SK-N-SH (cell line): ENCODE results near the gene EHD2. TPM values are rescaled to one million over a fixed set of nuclear protein-coding genes. Genes with fewer than 3 reads are reported as not detected.
A peak's percentile ranks its signal among the peaks of the same experiment; 100 is the strongest.

Experiments
- CTCF ChIA-PET: fragments of 300-600, 350-600 bp; formaldehyde crosslinking; extraction: SDS; loops from one replicate; lab custom pipeline; 2021; lab: Yijun Ruan, JAX
- POLR2A ChIA-PET: fragments of 350-600 bp; sonication (Branson Sonifier 250); formaldehyde crosslinking; extraction: SDS; loops from one replicate; lab custom pipeline; 2020; ENCODE audit warnings: antibody characterized with exemption, inconsistent platforms; lab: Yijun Ruan, JAX
- DNase-seq: peaks from one replicate; pipeline ENCODE4 v3.0.0; 2012
- H2AFZ ChIP-seq: fragments of 200-600 bp; sonication (generic); 2 replicates; pipeline ENCODE4 v1.8.1; 2016; ENCODE audit warnings: antibody characterized with exemption, mild to moderate bottlenecking, low read depth
- H3F3A ChIP-seq: fragments of 200-600 bp; sonication (generic); replicated peaks from 2 replicates; pipeline ENCODE3; 2016; ENCODE audit warnings: antibody characterized with exemption, mild to moderate bottlenecking; ENCODE audit not compliant: insufficient read depth
- H3K27ac ChIP-seq, 2 experiments: fragments of 200-500 bp in 1 of 2; fragments of 200-600 bp in 1 of 2; sonication (Bioruptor generic) in 1 of 2; sonication (generic), shearing (Covaris generic) in 1 of 2; 2 replicates each; pipeline versions ENCODE4 v1.5.1 to v1.6.1; 2014 to 2016; ENCODE audit warnings: low read depth in 2 of 2, inconsistent platforms in 1 of 2, low read length in 1 of 2, mild to moderate bottlenecking in 1 of 2, mixed read lengths in 1 of 2
- H3K27me3 ChIP-seq: fragments of 200-600 bp; sonication (generic), shearing (Covaris generic); 2 replicates; pipeline ENCODE4 v1.6.1; 2016; ENCODE audit warnings: mixed run types; ENCODE audit not compliant: insufficient read depth
- H3K36me3 ChIP-seq, 2 experiments: fragments of 200-500 bp in 1 of 2; fragments of 200-600 bp in 1 of 2; sonication (Bioruptor generic) in 1 of 2; sonication (generic) in 1 of 2; replicated peaks in 1 of 2; 2 replicates each; pipeline versions ENCODE3 to v1.5.1; 2014 to 2016; ENCODE audit warnings: low read length in 1 of 2, mild to moderate bottlenecking in 1 of 2; ENCODE audit not compliant: insufficient read depth in 2 of 2, control insufficient read depth in 1 of 2
- H3K4me1 ChIP-seq, 2 experiments: fragments of 200-500 bp in 1 of 2; fragments of 200-600 bp in 1 of 2; sonication (Bioruptor generic) in 1 of 2; sonication (generic), shearing (Covaris generic) in 1 of 2; 2 replicates each; pipeline versions ENCODE4 v1.5.1 to v1.6.1; 2014 to 2016; ENCODE audit warnings: low read depth in 1 of 2, low read length in 1 of 2, mixed run types in 1 of 2; ENCODE audit not compliant: insufficient read depth in 2 of 2, control insufficient read depth in 1 of 2
- H3K4me2 ChIP-seq: fragments of 200-600 bp; sonication (generic), shearing (Covaris generic); 2 replicates; pipeline ENCODE4 v1.6.1; 2017; ENCODE audit warnings: mixed run types
- H3K4me3 ChIP-seq, 2 experiments: fragments of 200-500 bp in 1 of 2; fragments of 200-600 bp in 1 of 2; sonication (Bioruptor generic) in 1 of 2; sonication (generic), shearing (Covaris generic) in 1 of 2; 2 replicates each; pipeline versions ENCODE4 v1.5.1 to v1.8.1; 2014 to 2016; ENCODE audit warnings: low read depth in 2 of 2, inconsistent platforms in 1 of 2, low read length in 1 of 2, mild to moderate bottlenecking in 1 of 2, mixed read lengths in 1 of 2, moderate library complexity in 1 of 2
- H3K79me2 ChIP-seq: fragments of 200-600 bp; sonication (generic); 2 replicates; pipeline ENCODE4 v1.8.1; 2017; ENCODE audit warnings: mild to moderate bottlenecking; ENCODE audit not compliant: insufficient read depth
- H3K9ac ChIP-seq: fragments of 200-600 bp; sonication (generic); 2 replicates; pipeline ENCODE4 v1.6.1; 2017; ENCODE audit warnings: mixed run types
- H3K9me2 ChIP-seq: fragments of 200-600 bp; sonication (generic); 2 replicates; pipeline ENCODE4 v1.6.1; 2017; ENCODE audit warnings: mixed run types
- H3K9me3 ChIP-seq: fragments of 200-600 bp; sonication (generic); 2 replicates; pipeline ENCODE4 v1.6.1; 2017; ENCODE audit warnings: mixed run types, mild to moderate bottlenecking, moderate library complexity
- H4K20me1 ChIP-seq: fragments of 200-600 bp; sonication (generic); 2 replicates; pipeline ENCODE4 v1.6.1; 2017; ENCODE audit warnings: mild to moderate bottlenecking, mixed run types; ENCODE audit not compliant: insufficient read depth
- CHD2 ChIP-seq: fragments of 150-350 bp; IDR thresholded peaks from 2 replicates; pipeline ENCODE4 v1.6.1; 2018; ENCODE audit warnings: low read length; ENCODE audit not compliant: partially characterized antibody
- ELF1 ChIP-seq: IDR thresholded peaks from 2 replicates; pipeline ENCODE4 v1.4.0; 2012
- EP300 ChIP-seq, 2 experiments: IDR thresholded peaks; 2 replicates each; pipeline versions ENCODE4 v1.4.0 to v1.6.1; 2012; ENCODE audit warnings: borderline replicate concordance in 1 of 2, low read depth in 1 of 2, low read length in 1 of 2
- EZH2phosphoT487 ChIP-seq: fragments of 200-600 bp; sonication (generic); IDR thresholded peaks from 2 replicates; pipeline ENCODE4 v1.6.1; 2017; ENCODE audit warnings: low read depth, mixed run types, mild to moderate bottlenecking, antibody characterized with exemption, moderate library complexity, borderline replicate concordance
- FOSL2 ChIP-seq: IDR thresholded peaks from 2 replicates; pipeline ENCODE4 v1.4.0; 2012; ENCODE audit warnings: low read depth, mild to moderate bottlenecking, moderate library complexity, borderline replicate concordance
- FOXM1 ChIP-seq: IDR thresholded peaks from 2 replicates; pipeline ENCODE4 v1.4.0; 2012; ENCODE audit warnings: low read depth, mild to moderate bottlenecking
- GABPA ChIP-seq: IDR thresholded peaks from 2 replicates; pipeline ENCODE4 v1.4.0; 2012; ENCODE audit warnings: low read depth, mild to moderate bottlenecking
- GATA2 ChIP-seq: sonication (generic); formaldehyde crosslinking; IDR thresholded peaks from 2 replicates; pipeline ENCODE4 v1.5.0; 2020; ENCODE audit warnings: mild to moderate bottlenecking, missing genetic modification reagents
- MEF2A ChIP-seq: IDR thresholded peaks from 2 replicates; pipeline ENCODE4 v1.4.0; 2012; ENCODE audit warnings: low read depth, borderline replicate concordance
- MXI1 ChIP-seq: IDR thresholded peaks from 2 replicates; pipeline ENCODE4 v1.6.1; 2012; ENCODE audit warnings: mild to moderate bottlenecking, low read depth, low read length, improper control_type of control experiment
- NRF1 ChIP-seq: IDR thresholded peaks from 2 replicates; pipeline ENCODE4 v1.6.1; 2012; ENCODE audit warnings: low read depth, mild to moderate bottlenecking, low read length
- RCOR1 ChIP-seq: fragments of 150-350 bp; IDR thresholded peaks from 2 replicates; pipeline ENCODE4 v1.6.1; 2017; ENCODE audit warnings: antibody characterized with exemption, low read length
- SIN3A ChIP-seq: IDR thresholded peaks from 2 replicates; pipeline ENCODE4 v1.6.1; 2012; ENCODE audit warnings: low read depth, mild to moderate bottlenecking, low read length, moderate library complexity, borderline replicate concordance
- TAF1 ChIP-seq: IDR thresholded peaks from 2 replicates; pipeline ENCODE4 v1.6.1; 2012; ENCODE audit warnings: low read depth, mild to moderate bottlenecking, low read length, moderate library complexity, borderline replicate concordance
- WGBS: methylation state at CpG from one replicate; pipeline ENCODE4 v1.1.6; 2017; ENCODE audit warnings: low lambda C conversion rate; 5-methylcytosine and 5-hydroxymethylcytosine counted together
- polyA plus RNA-seq, 3 experiments: library from polyadenylated mRNA; depleted of rRNA; stranded (reverse); fragments of >200 nt; gene quantifications; 2 replicates each; pipeline ENCODE4 v1.2.3, GENCODE V29; 2012
- TF ChIP-seq, protein P1 (sequence below): IDR thresholded peaks from 2 replicates; pipeline ENCODE4; 2012
- TF ChIP-seq, protein P2 (sequence below): IDR thresholded peaks from 2 replicates; pipeline ENCODE4 v1.6.1; 2012; ENCODE audit warnings: mild to moderate bottlenecking, low read depth, low read length, moderate library complexity
- TF ChIP-seq, protein P3 (sequence below): fragments of 150-350 bp; IDR thresholded peaks from 2 replicates; pipeline ENCODE4 v1.6.1; 2016; ENCODE audit warnings: mild to moderate bottlenecking, low read depth, low read length
- TF ChIP-seq, protein P4 (sequence below): IDR thresholded peaks from 2 replicates; pipeline ENCODE4 v1.4.0; 2012; ENCODE audit warnings: low read depth
- TF ChIP-seq, protein P5 (sequence below): IDR thresholded peaks from 2 replicates; pipeline ENCODE4 v1.4.0; 2012; ENCODE audit warnings: low read depth, borderline replicate concordance

EHD2 gene
- polyA plus RNA-seq, 1 of the 3 experiments (the other 2 are of a cell fraction): 55.5 TPM

DNA sequence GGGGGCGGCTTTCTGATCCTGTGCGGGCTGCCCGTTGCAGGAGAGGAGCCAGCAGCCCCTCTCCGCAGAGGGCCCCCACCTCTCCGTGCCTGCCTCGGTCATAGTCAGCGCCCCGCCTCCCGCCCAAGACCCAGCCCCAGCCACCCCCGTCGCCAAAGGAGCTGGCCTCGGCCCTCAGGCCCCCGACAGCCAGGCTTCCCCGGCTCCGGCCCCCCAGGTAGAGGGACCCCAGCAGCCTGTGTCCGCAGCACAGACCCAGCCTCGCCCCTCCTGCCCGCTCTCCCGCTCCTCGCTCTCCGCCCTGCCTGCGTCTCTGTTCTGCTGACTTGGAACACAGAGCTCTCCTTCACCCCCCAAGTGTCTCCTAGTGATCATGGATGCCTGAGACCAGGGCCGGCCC is 31.3 kb upstream of the EHD2 start:
- H3K27me3 ChIP-seq: no peaks in the 10 kb centered on the region
- WGBS: 98% methylated on average over 18 of the region's 23 CpGs
- no peaks in the 10 kb centered on the region for H3K9me2 ChIP-seq
- H3K4me1 ChIP-seq: no peaks in the 10 kb centered on the region
- no peak overlapping the region for H2AFZ ChIP-seq
- peaks cover 8 to 14% of the 10 kb centered on the region in 2 experiments for H3K36me3 ChIP-seq
- TF ChIP-seq, protein P1, sequence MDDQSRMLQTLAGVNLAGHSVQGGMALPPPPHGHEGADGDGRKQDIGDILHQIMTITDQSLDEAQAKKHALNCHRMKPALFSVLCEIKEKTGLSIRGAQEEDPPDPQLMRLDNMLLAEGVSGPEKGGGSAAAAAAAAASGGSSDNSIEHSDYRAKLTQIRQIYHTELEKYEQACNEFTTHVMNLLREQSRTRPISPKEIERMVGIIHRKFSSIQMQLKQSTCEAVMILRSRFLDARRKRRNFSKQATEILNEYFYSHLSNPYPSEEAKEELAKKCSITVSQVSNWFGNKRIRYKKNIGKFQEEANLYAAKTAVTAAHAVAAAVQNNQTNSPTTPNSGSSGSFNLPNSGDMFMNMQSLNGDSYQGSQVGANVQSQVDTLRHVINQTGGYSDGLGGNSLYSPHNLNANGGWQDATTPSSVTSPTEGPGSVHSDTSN: no peak
- TF ChIP-seq MXI1 (no peak), EZH2phosphoT487 (no peak), FOSL2 (no peak), GATA2 (CRISPR knock-in tag) (no peak), MEF2A (no peak), TAF1 (no peak), SIN3A (no peak), GABPA (no peak), CHD2 (no peak), FOXM1 (no peak), ELF1 (no peak), EP300 (IDR thresholded peaks at IDR 0.05; ENCODE audit: borderline replicate concordance in 1 of 2, low read depth in 1 of 2, low read length in 1 of 2) (no peak), RCOR1 (no peak), NRF1 (no peak)
- TF ChIP-seq, protein P2, sequence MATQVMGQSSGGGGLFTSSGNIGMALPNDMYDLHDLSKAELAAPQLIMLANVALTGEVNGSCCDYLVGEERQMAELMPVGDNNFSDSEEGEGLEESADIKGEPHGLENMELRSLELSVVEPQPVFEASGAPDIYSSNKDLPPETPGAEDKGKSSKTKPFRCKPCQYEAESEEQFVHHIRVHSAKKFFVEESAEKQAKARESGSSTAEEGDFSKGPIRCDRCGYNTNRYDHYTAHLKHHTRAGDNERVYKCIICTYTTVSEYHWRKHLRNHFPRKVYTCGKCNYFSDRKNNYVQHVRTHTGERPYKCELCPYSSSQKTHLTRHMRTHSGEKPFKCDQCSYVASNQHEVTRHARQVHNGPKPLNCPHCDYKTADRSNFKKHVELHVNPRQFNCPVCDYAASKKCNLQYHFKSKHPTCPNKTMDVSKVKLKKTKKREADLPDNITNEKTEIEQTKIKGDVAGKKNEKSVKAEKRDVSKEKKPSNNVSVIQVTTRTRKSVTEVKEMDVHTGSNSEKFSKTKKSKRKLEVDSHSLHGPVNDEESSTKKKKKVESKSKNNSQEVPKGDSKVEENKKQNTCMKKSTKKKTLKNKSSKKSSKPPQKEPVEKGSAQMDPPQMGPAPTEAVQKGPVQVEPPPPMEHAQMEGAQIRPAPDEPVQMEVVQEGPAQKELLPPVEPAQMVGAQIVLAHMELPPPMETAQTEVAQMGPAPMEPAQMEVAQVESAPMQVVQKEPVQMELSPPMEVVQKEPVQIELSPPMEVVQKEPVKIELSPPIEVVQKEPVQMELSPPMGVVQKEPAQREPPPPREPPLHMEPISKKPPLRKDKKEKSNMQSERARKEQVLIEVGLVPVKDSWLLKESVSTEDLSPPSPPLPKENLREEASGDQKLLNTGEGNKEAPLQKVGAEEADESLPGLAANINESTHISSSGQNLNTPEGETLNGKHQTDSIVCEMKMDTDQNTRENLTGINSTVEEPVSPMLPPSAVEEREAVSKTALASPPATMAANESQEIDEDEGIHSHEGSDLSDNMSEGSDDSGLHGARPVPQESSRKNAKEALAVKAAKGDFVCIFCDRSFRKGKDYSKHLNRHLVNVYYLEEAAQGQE: no peak
- TF ChIP-seq, protein P3, sequence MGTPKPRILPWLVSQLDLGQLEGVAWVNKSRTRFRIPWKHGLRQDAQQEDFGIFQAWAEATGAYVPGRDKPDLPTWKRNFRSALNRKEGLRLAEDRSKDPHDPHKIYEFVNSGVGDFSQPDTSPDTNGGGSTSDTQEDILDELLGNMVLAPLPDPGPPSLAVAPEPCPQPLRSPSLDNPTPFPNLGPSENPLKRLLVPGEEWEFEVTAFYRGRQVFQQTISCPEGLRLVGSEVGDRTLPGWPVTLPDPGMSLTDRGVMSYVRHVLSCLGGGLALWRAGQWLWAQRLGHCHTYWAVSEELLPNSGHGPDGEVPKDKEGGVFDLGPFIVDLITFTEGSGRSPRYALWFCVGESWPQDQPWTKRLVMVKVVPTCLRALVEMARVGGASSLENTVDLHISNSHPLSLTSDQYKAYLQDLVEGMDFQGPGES: no peak
- TF ChIP-seq, protein P4, sequence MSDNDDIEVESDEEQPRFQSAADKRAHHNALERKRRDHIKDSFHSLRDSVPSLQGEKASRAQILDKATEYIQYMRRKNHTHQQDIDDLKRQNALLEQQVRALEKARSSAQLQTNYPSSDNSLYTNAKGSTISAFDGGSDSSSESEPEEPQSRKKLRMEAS: no peak
- TF ChIP-seq, protein P5, sequence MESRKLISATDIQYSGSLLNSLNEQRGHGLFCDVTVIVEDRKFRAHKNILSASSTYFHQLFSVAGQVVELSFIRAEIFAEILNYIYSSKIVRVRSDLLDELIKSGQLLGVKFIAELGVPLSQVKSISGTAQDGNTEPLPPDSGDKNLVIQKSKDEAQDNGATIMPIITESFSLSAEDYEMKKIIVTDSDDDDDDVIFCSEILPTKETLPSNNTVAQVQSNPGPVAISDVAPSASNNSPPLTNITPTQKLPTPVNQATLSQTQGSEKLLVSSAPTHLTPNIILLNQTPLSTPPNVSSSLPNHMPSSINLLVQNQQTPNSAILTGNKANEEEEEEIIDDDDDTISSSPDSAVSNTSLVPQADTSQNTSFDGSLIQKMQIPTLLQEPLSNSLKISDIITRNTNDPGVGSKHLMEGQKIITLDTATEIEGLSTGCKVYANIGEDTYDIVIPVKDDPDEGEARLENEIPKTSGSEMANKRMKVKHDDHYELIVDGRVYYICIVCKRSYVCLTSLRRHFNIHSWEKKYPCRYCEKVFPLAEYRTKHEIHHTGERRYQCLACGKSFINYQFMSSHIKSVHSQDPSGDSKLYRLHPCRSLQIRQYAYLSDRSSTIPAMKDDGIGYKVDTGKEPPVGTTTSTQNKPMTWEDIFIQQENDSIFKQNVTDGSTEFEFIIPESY: no peak
- H3K4me2 ChIP-seq: no peak overlapping the region
- CTCF ChIA-PET: interaction anchor here (1.2 kb wide), 1 partner anchor 25 kb away, joined by 4 read pairs; no protein-coding TSS in a partner anchor
- no peak overlapping the region for H3K27ac ChIP-seq
- POLR2A ChIA-PET: no interaction called here
- H3K9ac ChIP-seq: no peak overlapping the region
- no peak overlapping the region for H3K4me3 ChIP-seq
- peaks cover 6% of the 10 kb centered on the region; the same call in 1 of the 2 replicates for H4K20me1 ChIP-seq
- H3K79me2 ChIP-seq: peaks cover 5% of the 10 kb centered on the region; the same call in 1 of the 2 replicates
- no peaks in the 10 kb centered on the region for H3F3A ChIP-seq
- DNase-seq: peak; percentile 24
- no peaks in the 10 kb centered on the region for H3K9me3 ChIP-seq
